G401 (cell line): ENCODE data around the gene CHRNA7. TPM values are rescaled to one million over a fixed set of nuclear protein-coding genes. Genes with fewer than 3 reads are reported as not detected.
A peak's percentile ranks its signal among the peaks of the same experiment; 100 is the strongest.

Experiments used
- DNase-seq: peaks from one replicate; pipeline ENCODE4 v3.0.0-alpha.2; 2015; ENCODE audit warnings: low spot score
- in situ Hi-C: cut with HindIII; loops from 2 replicates; pipeline ENCODE4 v1.10.0; 2016; ENCODE audit warnings: low sequenced_read_pairs, mixed read lengths
- total RNA-seq: library from RNA; depleted of rRNA; stranded (reverse); fragments of >200 nt; shearing (Covaris generic); gene quantifications from 2 replicates; pipeline ENCODE4 v1.2.3, GENCODE V29; 2014

CHRNA7 gene
- total RNA-seq, 1 experiment from 2014 or later = 0.20 TPM

DNA sequence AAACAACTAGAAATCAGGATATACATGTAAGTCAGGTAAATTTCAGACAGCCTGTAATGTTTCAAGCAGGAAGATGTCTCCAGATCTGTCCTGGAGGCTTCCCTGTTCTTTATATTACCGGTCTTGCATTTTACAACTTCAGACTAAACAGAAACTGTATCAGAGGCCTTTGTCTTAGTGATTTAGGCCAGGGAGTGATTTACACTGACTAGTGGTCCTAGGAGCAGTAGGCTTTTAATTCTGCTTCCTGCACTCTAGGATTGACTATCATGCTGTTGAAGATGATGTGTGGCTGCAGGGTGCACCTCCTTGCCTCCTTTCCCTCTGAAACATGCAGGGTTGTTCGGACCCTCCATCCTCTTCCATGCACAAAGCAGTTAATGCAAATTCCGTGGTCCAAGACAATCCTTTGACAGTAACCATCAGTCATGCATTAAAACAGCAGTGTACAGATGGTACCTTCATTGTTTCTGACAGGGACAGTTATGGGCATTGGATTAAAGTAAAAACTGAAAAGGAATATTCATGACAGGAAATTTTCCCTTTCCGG, 27.6 kb downstream of the CHRNA7 start:
- in situ Hi-C loops = no loop called here
- DNase-seq = no peak

DNA sequence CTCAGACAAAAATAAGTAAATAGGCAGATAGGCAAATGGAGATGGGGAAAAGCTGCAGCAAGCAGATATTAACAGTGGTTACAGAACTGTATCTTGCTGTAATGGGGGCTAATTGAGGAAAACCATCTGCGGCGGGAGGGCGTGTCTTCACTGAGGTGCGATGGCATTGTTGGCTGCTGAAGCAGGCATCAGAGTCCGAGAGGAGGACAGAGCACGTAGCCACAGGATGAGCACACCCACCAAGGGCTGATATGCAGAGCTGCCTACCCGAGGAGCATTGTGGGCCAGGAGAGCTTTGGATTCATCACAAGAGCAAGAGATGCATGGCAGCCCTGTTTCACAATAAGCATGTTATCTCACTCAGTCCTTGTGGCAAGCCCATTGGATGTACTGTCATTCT, 30.4 kb downstream of the CHRNA7 start:
- no peak for DNase-seq
- in situ Hi-C loops = no loop called here

DNA sequence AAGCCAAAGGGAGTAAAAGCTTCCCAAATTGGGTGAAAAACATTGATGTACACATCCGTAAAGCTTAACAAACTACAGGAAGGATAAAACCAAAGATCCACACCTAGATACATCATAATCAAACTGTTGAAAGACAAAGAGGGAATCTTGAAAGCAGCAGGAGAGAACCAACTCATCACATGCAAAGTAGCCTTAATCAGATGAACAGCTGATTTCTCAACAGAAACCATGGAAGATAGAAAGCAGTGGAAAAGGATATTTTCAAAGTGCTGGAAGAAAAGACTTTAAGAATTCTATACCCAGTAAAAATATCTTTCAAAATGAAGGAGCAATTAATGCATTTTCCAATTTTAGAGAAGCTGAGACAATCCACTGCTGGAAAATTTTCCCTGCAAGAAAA, 36.8 kb downstream of the CHRNA7 start:
- in situ Hi-C loops = no loop called here
- DNase-seq = no peak

DNA sequence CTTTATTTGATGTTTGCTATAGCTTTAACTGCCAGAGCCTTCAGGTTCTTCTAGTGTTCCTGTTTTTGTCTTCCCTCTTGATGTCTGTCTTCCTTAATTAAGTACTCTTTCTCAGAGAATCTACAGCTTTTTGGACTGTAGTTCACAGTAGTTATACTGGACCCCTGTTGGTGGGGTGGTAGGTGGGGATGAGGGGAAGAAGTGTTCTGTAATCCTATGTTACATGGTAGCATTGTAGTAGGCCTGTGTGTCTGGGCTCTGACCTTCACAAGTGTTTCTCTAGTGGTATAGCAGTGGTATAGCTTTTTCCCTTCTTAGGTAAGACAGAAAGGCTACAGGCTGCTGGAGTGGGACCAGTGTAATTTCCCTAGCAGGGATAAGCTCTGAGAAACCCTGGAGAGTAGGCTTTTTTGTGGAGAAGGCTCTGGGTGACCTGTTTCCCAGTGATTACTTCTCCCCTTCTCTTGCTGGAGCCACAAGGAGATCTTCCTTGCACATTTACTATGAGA, 59.6 kb downstream of the CHRNA7 start:
- in situ Hi-C loops = no loop called here
- no peak for DNase-seq

DNA sequence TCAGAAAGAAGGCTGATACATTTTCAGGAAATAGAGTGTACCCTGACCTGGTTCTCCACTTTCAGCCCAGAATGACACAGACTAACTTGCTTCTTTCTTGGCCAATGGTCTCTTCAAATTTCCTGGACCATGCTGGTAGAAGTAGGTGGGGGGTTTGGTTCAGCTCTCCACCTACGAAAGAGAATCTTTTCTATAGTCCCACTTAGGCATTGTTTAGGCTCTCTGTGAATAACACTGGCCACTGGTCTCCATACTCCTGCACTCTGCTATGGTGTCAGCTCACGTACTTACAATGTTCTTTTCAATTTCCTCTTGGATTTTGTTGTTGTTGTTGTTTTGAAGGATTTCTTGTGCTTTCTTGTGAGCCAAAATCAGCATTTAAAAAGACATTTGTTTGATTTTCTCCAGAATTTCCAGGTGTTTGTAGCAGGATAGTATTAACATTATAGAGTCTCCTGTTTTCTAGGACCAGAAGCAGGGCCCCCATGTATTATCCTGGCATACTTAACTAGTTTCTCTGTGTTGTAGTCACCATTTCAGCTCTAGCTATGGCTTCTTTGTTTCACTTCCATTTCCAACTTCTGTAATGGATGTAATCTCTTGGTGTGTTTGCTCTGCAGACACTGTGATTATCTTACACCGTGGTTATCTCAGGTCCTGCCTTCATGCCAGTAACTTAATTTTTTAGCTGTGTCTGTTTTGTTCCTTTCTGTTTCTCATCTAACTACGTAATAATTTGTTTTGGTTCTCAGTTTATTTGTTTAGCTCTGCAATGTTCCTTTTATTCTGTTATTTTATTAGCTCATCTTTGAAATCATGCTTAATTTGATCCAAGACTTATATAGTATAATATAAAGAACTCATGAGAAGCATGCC, 61.4 kb downstream of the CHRNA7 start:
- in situ Hi-C loops = no loop called here
- no peak for DNase-seq

DNA sequence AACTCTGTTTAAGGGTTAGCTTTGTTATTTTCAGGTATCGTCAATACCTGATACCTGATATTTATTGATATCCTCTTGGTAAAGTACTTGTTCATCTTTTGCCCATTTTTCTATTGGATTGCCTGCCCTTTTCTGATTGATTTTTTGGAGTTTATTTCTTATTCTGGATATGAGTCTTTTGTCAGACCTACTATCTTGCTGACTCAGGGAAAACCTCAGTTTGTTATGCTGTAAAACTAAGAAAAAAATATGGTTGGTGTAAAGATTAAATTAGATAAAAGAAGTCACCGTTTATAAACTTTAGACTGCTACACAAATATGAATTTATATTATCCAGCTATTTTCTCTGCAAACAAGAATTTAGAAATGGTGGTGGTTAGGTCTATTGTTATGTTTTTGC, 65.9 kb downstream of the CHRNA7 start:
- DNase-seq = no peak
- in situ Hi-C loops = no loop called here

DNA sequence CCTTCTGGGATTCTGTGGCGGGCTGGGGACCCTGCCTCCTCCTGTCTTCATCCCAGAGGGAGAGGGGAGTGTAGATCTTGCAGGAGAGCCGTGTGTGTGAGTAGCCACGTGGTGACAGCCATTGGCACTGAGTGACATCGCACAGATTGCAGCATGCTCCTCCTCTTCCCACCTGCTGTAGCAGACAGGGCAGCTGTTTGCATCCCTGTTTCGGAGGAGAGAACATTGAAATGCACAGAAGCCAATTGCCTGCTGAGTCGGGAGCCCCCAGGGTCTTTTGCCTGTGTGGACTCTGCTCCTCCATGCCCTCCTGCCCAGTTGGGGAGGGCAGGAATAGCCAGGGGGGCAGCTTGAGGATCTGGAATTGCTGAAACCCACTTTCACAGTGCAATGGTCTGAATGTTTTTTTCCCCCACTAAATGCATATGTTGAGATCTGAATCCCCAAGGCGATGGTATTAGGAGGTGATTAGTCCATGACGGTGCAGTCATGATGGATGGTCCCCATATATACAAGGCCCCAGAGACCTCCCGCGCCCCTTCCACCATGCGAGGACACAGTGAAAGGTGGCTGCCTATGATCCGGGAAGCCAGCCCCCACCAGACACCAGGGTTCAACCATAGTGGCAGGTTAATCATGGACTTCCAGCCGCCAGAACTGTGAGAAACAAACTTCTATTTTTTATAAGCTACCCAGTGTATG, 66.8 kb downstream of the CHRNA7 start:
- DNase-seq = peak; percentile 4
- in situ Hi-C loops = no loop called here

DNA sequence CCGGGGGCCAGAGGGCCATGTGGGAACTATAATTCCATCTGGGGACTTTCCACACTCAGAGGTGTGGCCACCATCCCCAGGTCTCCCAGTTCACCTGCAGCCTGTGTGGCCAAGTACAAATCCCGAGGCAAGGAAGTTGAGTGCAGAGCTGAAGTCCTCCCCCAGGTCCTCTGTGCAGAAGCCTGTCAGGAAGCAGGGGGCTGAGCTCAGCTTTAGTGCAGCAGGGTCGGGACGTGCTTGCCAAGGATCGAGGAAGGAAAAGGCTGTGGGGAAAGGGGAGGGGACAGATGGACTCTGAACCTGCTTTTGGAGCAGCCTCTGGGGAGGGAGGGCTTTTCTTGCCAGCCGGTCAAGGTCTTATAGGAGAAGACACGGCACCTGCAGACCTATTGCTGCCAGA, 67.7 kb downstream of the CHRNA7 start:
- no peak for DNase-seq
- in situ Hi-C loops = no loop called here

DNA sequence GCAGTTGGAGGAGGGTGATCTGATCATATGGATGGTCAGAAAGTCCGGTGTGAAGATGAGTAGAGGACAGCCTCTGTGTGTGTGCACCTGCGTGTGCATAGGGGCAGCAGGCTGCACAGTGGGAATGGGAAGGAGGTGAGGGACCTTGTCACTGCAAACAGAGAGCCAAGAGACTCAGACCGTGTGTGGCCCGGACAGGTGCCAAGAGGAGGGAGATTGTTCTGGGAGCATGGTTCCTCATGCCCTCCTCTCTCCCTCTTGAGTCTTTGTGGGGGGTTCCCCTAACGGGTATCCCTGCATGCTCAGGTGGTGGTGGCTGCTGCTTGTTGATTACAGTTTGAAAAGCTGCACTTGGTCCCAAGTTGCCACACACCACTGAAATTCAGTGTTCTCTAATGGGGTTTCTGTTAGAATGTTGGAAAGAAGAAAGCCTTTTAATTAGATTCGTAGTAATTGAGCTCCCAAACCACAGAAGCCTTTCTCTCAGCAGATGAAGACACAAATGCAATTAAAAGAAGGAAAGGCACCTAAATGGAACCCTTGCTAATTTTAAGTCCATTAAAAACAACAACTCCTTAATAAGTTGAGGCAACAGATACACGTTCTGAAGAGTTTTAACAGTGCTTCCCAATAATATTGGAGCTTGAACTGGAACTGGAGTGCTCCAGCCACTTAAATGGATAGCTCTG, 68.9 kb downstream of the CHRNA7 start:
- no peak for DNase-seq
- in situ Hi-C loops = no loop called here

DNA sequence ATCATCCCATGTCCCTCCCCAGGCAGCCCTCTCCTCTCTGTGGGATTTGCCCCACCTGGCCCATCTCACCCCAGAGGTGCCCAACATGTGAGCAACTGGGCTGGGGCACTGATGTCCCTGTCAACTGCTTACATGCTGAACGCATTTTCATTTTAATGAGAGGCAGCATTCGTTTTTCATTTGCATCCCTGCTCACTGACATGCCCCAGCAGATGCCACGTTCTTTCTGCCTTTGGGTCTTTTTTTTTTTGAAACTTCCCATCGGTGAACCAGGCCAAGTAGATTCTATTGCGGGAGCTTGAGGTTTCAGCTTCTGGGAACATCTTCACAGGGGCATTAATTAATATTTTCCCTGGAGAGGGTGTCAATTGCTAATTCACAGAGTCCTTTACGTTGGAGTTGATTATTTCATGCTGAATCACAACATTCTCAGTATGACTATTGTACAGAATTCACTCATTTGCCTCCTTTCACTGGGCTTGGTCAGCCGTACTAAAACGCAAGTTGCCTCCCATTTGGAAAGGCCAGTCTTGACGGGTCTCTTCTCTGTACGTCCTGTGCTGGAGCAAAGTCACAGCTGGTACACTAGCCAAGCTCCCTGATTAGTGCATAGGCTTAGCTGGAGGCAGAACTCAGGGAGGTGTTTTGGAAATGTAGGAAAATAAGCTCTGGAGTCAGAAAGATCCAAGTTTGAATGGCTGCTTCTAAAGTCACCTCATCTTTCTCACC, 69.8 kb downstream of the CHRNA7 start:
- in situ Hi-C loops = no loop called here
- DNase-seq = no peak

DNA sequence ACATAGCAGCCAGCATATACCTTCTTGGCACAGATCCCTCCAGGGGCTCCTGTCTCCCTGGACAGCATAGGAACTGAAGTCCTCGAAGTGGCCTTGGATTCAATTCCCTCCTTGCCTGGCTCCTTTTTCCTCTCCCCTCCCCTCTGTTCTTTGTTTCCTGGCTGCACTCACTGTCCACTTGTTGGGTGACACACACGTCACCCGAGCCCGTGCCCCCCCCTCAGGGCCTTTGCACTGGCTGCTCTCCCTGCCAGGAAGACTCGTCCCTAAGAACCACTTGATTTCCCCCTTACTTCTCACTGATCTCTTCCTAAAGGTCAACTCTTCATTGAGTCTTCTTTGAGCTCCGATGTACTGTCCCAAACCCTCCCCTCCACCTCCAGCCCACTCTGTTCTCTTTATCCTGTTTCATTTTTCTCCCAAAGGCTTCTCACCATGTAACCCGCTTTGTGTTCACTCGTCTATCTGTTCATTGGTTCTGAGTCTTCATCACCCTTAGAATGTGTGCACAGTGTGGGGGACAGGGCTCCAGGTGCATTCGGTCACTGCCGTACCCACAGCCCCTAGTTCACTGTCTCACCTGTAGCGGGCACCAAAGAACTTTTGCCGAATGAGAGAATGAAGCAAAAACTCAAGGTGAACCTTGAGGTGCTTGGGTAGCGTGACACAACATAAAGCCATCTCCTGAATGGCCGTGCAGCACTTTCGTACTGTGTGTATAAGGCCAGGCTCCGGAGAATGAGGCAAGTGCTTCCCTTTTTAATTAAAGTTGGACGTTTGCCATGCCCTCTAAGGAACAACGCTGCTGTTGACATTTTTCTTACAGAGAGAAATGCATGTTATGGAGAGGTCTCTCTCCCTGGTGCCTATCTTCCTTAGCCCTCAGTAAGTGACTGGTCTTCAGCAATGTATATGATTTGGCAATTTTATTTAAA, 74.0 kb downstream of the CHRNA7 start:
- DNase-seq = no peak
- in situ Hi-C loops = no loop called here

DNA sequence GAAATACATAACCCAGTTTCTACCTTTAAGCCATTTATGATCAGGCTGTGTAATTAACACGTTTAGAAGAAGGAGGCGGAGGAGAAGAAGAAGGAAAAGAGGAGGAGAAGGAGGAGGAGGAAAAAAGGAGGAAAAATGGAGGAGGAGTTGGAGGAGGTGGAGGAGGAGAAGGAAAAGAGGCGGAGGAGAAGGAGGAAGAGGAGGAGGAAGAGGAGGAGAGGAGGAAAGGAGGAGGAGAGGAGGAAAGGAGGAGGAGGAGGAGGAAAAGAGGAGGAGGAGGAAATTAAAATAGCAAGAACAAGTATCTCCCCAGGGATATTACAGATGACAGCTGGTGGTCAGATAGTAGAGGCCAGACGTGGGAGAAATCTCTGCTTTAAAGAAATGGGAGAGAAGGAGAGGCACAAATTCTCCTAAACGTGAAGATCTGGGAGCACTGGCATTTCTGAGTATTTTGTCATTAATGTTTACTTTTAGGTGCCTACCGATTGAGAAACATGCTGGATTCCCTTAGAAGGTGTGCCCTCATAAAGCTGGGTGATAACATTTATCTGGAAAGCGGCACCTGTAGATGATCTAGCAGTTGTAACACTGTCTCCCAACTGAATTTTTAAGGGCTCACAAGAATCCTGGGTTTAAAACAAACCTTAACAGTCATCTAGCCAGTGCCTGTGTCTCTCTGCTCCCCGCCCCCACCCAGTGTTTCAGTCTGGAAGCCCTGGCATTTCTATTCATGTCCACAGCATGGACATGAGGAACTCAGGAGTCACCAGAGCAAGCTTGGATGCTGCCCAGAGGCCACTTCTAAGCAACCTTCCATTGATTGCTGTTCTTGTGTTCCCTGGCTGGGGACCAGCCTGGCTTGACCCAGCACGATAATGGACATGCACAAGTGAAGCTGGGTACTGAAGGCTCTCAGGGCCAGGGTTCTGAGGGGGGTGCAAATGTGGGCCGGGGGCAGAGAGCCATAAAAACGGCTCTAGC, 75.2 kb downstream of the CHRNA7 start:
- in situ Hi-C loops = no loop called here
- no peak for DNase-seq

DNA sequence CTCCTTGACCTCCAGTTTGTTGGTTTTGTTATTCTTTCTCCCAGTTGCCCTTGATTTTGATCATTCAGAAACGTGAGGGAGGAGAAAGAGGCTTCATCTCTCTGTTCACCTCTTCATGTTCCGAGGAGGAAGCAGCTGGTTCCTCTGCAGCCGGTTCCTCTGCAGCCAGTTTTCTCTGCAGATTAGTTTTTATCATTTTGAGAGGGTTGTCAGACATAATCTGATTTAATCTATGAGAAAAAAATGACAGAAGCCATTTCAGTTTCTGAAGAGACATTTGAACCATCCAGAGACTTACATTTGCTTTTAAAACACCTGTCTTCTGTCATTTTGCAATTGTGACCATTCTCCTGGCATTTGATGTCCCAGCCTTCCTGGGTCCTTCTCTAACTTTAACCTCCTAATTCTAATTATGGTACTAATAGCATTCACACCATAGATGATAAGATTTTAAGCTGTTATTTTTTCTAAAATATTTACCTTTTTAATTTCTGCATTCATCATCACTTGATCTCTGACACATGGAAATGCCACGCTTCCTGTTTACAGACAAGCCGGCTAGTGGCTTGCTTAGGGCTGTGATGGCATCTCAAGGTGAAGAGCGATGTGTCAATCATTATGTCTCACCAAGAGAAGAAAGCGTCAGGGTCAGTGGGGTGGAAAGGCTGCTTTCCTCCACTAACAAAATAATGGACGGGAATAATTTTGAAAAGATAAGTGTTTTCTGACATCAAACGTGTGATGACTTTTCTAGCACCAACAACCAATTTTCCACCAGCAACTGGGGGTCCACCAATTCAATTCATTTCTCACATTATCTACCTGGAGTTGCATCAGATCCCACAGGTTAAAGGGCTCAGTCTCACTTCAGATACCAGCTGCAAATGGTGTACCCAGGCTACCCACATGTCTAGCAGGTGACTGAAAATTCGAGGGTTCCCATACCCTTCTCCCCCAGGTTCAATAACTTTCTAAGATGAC, 76.4 kb downstream of the CHRNA7 start:
- in situ Hi-C loops = no loop called here
- no peak for DNase-seq

DNA sequence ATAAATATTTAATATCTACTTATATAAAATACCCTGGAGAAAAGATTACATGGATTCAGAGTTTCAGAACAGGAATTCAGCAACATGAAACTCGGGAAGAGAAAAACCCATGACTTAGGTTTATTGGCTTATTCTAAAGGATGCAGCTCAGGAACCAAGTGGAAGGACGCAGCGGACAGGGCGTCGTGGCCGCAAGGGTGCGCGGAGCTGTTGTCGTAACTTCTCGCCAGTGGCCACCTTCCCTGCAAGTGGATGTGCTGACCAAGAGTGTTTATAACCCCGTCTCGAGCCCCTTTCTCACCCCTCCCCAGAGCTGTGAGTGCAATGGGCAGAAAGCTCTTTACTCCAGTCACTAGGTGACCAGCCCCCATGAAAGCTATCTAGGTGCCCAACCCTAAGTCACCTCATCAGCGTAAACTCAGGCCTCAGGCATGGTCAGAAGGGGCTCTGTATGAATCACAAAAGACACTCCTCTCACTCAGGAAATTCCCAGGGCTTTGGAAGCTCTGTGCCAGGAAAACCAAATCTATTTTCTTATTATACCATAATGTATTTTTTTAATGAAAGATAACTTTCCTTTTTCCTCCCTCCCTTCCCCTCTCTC, 77.3 kb downstream of the CHRNA7 start:
- in situ Hi-C loops = no loop called here
- DNase-seq = no peak

DNA sequence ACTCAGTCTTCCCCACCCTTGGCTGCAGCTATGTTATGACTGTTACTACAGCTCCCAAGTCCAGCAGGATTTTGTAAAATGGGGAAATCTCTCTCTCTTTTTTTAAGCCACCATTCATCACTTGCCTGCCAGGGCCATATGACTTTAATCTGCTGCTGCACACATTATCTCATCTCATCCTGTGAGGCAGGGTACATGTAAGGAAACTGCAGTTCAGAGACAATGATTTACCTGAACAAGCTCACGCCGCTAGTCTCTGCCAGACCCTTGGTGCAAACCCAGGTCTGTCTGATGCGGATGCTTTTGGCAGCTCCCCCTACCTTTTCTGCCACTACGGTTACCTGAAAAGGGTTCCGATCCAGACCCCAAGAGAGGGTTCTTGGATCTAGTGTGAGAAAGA, 78.3 kb downstream of the CHRNA7 start:
- in situ Hi-C loops = no loop called here

More for the DNA sequence above, 78.3 kb downstream of the CHRNA7 start:
- DNase-seq = no peak
